GM12878 (cell line): ENCODE data around the gene PXMP4. TPM values are rescaled to one million over a fixed set of nuclear protein-coding genes. Genes with fewer than 3 reads are reported as not detected.
A peak's percentile ranks its signal among the peaks of the same experiment; 100 is the strongest.

Experiments
- BACH1 ChIP-seq: fragments of 450-650 bp; IDR thresholded peaks from 2 replicates; pipeline ENCODE4 v1.6.1; 2017; ENCODE audit warnings: mild to moderate bottlenecking, borderline replicate concordance
- CEBPZ ChIP-seq: fragments of 150-350 bp; IDR thresholded peaks from 2 replicates; pipeline ENCODE4 v1.6.1; 2016; ENCODE audit warnings: low read depth, low read length
- E2F8 ChIP-seq: fragments of 450-650 bp; IDR thresholded peaks from 2 replicates; pipeline ENCODE4 v1.6.1; 2018; ENCODE audit warnings: mild to moderate bottlenecking, low read depth, moderate library complexity; ENCODE audit not compliant: partially characterized antibody
- EGR1 ChIP-seq, 2 experiments: IDR thresholded peaks; 1 replicate in 1 of 2; 2 replicates in 1 of 2; pipeline ENCODE4 v1.6.1; 2011 to 2012; ENCODE audit warnings: low read depth in 2 of 2, low read length in 2 of 2, borderline replicate concordance in 1 of 2, mild to moderate bottlenecking in 1 of 2, moderate library complexity in 1 of 2
- IKZF2 ChIP-seq, 2 experiments: fragments of 450-650 bp; IDR thresholded peaks; 2 replicates each; pipeline ENCODE4 v1.6.1; 2017; ENCODE audit warnings: mild to moderate bottlenecking in 2 of 2, moderate library complexity in 2 of 2
- JUNB ChIP-seq: IDR thresholded peaks from 2 replicates; pipeline ENCODE4 v1.6.1; 2016; ENCODE audit warnings: antibody characterized with exemption, mild to moderate bottlenecking
- RELA ChIP-seq: fragments of 450-650 bp; IDR thresholded peaks from 2 replicates; pipeline ENCODE4 v1.8.0; 2014; ENCODE audit warnings: borderline replicate concordance; ENCODE audit not compliant: partially characterized antibody
- SMC3 ChIP-seq: IDR thresholded peaks from 2 replicates; pipeline ENCODE4 v1.6.1; 2011; ENCODE audit warnings: low read length, improper control_type of control experiment, borderline replicate concordance
- SREBF1 ChIP-seq: IDR thresholded peaks from 2 replicates; pipeline ENCODE4 v1.6.1; 2012; ENCODE audit warnings: mild to moderate bottlenecking, low read length
- SUPT20H ChIP-seq: IDR thresholded peaks from 2 replicates; pipeline ENCODE4 v1.6.1; 2011; ENCODE audit warnings: low read depth, mild to moderate bottlenecking, low read length, moderate library complexity, borderline replicate concordance; ENCODE audit not compliant: control insufficient read depth
- TARDBP ChIP-seq: IDR thresholded peaks from 2 replicates; pipeline ENCODE4 v1.6.1; 2016; ENCODE audit warnings: borderline replicate concordance
- USF1 ChIP-seq: IDR thresholded peaks from 2 replicates; pipeline ENCODE4 v1.6.1; 2011; ENCODE audit warnings: borderline replicate concordance, low read depth, mild to moderate bottlenecking, moderate library complexity, mixed read lengths, low read length; ENCODE audit not compliant: insufficient read depth; ENCODE audit errors: extremely low read length
- ZBTB11 ChIP-seq: fragments of 450-650 bp; formaldehyde crosslinking; IDR thresholded peaks from 2 replicates; pipeline ENCODE4 v1.5.0; 2022; ENCODE audit warnings: mild to moderate bottlenecking, missing genetic modification characterization
- ZBTB4 ChIP-seq: fragments of 450-650 bp; formaldehyde crosslinking; IDR thresholded peaks from 2 replicates; pipeline ENCODE4 v1.4.0; 2022; ENCODE audit warnings: mild to moderate bottlenecking, moderate library complexity
- polyA plus RNA-seq, 11 experiments: library from polyadenylated mRNA; depleted of rRNA in 4 of 11; unstranded in 6 of 11; stranded (reverse) in 5 of 11; fragments of >200 nt; fragmentation: Nextera tagmentation in 4 of 11; fragmentation: Illumina TruSeq in 1 of 11; extraction: Ambion mirVana in 4 of 11; extraction: Trizol in 1 of 11; gene quantifications; 1 replicate in 1 of 11; 2 replicates in 10 of 11; pipeline versions ENCODE4 v1.2.1 to v1.2.3, GENCODE V29; 2011 to 2016; ENCODE audit warnings: inconsistent platforms in 2 of 11, missing spikeins in 2 of 11, low read depth in 1 of 11
- total RNA-seq, 4 experiments: library from RNA; depleted of rRNA in 3 of 4; stranded (reverse); fragments of >200 nt in 3 of 4; fragmentation: Illumina TruSeq in 1 of 4; extraction: Trizol in 1 of 4; gene quantifications; 2 replicates each; pipeline versions ENCODE4 v1.2.1 to v1.2.3, GENCODE V29; 2013 to 2021

PXMP4 gene
- total and polyA plus RNA-seq, 10 of the 15 experiments (the other 5 are each of a cell fraction or from before 2014, with no cell fraction given): 3.6 to 19.2 (median 8.6) TPM

GRCh38 chr20:33732166-33732970 lies 12.3 kb upstream of the PXMP4 start (continued):
- TF ChIP-seq ZBTB11: no peak
- TF ChIP-seq IKZF2 (IDR thresholded peaks at IDR 0.05): no peak
- TF ChIP-seq SMC3: no peak
- no peak for TF ChIP-seq CEBPZ
- peak; percentile 97 for TF ChIP-seq SUPT20H
- TF ChIP-seq TARDBP: no peak
- no peak for TF ChIP-seq E2F8
- TF ChIP-seq JUNB: no peak
- no peak for TF ChIP-seq RELA
- TF ChIP-seq SREBF1: no peak
- TF ChIP-seq USF1: no peak
- no peak for TF ChIP-seq ZBTB4 (CRISPR knock-in tag)
- TF ChIP-seq BACH1: peak; percentile 32
- no peak for TF ChIP-seq EGR1 (IDR thresholded peaks at IDR 0.05; ENCODE audit: borderline replicate concordance in 1 of 2, low read depth in 2 of 2, low read length in 2 of 2)
